Common myeloid progenitor, CD34-positive (primary cell): ENCODE results near the gene DRAXIN.
A peak's percentile ranks its signal among the peaks of the same experiment; 100 is the strongest.

Experiments used
- CTCF ChIA-PET: fragments of 350-600 bp; sonication (Branson Sonifier 250); formaldehyde crosslinking; loops from one replicate; lab custom pipeline; 2021; ENCODE audit warnings: antibody characterized with exemption; lab: Charles Lee
- POLR2A ChIA-PET: fragments of 350-600 bp; sonication (Branson Sonifier 250); formaldehyde crosslinking; loops from one replicate; lab custom pipeline; 2021; ENCODE audit warnings: antibody characterized with exemption; lab: Charles Lee
- DNase-seq, 3 donors: peaks; one replicate each; pipeline versions ENCODE4 v3.0.0 to v3.0.0-alpha.2; 2013
- H3K27ac ChIP-seq, 2 experiments: 1 replicate in 1 of 2; 2 replicates in 1 of 2; pipeline ENCODE4 v1.7.0; 2013; ENCODE audit warnings: inconsistent platforms in 2 of 2, low read length in 2 of 2, mild to moderate bottlenecking in 2 of 2, low read depth in 1 of 2, moderate library complexity in 1 of 2; ENCODE audit not compliant: severe bottlenecking in 2 of 2, insufficient read depth in 1 of 2, poor library complexity in 1 of 2
- H3K27me3 ChIP-seq, 5 experiments: replicated peaks in 2 of 5; 1 replicate in 3 of 5; 2 replicates in 2 of 5; pipeline versions ENCODE4 v1.6.1 to v1.7.0; 2013; ENCODE audit warnings: low read length in 4 of 5, mild to moderate bottlenecking in 2 of 5, moderate library complexity in 2 of 5, inconsistent platforms in 1 of 5; ENCODE audit not compliant: insufficient read depth in 5 of 5, control insufficient read depth in 4 of 5
- H3K36me3 ChIP-seq, 4 experiments: 1 replicate in 2 of 4; 2 replicates in 2 of 4; pipeline versions ENCODE4 v1.6.1 to v1.7.0; 2013; ENCODE audit warnings: low read length in 3 of 4, control low read depth in 1 of 4, mild to moderate bottlenecking in 1 of 4; ENCODE audit not compliant: control insufficient read depth in 4 of 4, insufficient read depth in 4 of 4
- H3K4me1 ChIP-seq, 4 experiments: 1 replicate in 3 of 4; 2 replicates in 1 of 4; pipeline versions ENCODE4 v1.6.1 to v1.7.1; 2013; ENCODE audit warnings: low read length in 3 of 4, mild to moderate bottlenecking in 3 of 4, control low read depth in 1 of 4, inconsistent platforms in 1 of 4, moderate library complexity in 1 of 4; ENCODE audit not compliant: control insufficient read depth in 4 of 4, insufficient read depth in 4 of 4; ENCODE audit errors: control extremely low read depth in 1 of 4
- H3K4me3 ChIP-seq, 7 experiments: 1 replicate in 4 of 7; 2 replicates in 3 of 7; pipeline versions ENCODE4 v1.5.1 to v1.7.0; 2013; ENCODE audit warnings: mild to moderate bottlenecking in 7 of 7, low read length in 6 of 7, moderate library complexity in 6 of 7, inconsistent platforms in 2 of 7, low read depth in 2 of 7, control low read depth in 1 of 7; ENCODE audit not compliant: insufficient read depth in 4 of 7, control insufficient read depth in 1 of 7; ENCODE audit errors: extremely low read depth in 1 of 7
- H3K9me3 ChIP-seq, 5 experiments: 1 replicate in 4 of 5; 2 replicates in 1 of 5; pipeline versions ENCODE4 v1.6.1 to v1.7.1; 2013; ENCODE audit warnings: low read length in 4 of 5, mild to moderate bottlenecking in 2 of 5, inconsistent platforms in 1 of 5, low read depth in 1 of 5, moderate library complexity in 1 of 5; ENCODE audit not compliant: control insufficient read depth in 4 of 5, insufficient read depth in 2 of 5; ENCODE audit errors: control extremely low read depth in 1 of 5
- WGBS: methylation state at CpG from one replicate; pipeline ENCODE4 v1.1.5; 2013; ENCODE audit not compliant: insufficient coverage; 5-methylcytosine and 5-hydroxymethylcytosine counted together

DRAXIN gene

DNA sequence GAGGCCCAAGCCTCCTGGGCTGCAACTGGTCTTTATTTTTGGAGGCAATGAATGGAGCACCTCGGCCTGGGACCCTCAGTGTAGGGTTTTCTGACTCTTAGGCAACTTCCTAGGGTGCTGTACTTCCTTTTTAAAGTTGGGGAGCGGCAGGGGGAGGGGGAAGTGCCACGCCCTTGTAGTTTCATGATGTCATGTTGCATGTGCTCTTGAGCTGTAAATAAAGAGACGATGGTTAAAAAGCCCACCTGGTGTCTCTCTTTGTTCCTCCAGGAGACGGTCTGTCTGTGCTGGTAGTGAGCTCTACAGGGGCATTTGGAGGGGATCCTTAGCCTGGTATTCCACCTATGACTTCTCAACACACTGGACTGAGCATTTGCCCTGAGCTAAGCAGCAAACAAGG lies 34.1 kb downstream of the DRAXIN start:
- DNase-seq, result no peak
- ChIA-PET POLR2A (no interaction called here), CTCF (interaction anchor here (0.8 to 1.3 kb wide), 4 partner anchors 10 to 64 kb away, joined by 3 to 6 read pairs (median 4); partner anchors contain the start of gene AGTRAP)
- Histone ChIP-seq H3K4me3 (no peak overlapping the region), H3K9me3 (no peaks in the 10 kb centered on the region), H3K27me3 (no peaks in the 10 kb centered on the region), H3K27ac (no peak overlapping the region), H3K36me3 (no peaks in the 10 kb centered on the region), H3K4me1 (peaks cover 6 to 49% (median 20%) of the 10 kb centered on the region in 4 experiments)
- WGBS, result 100% methylated on average over 3 of the region's 5 CpGs

DNA sequence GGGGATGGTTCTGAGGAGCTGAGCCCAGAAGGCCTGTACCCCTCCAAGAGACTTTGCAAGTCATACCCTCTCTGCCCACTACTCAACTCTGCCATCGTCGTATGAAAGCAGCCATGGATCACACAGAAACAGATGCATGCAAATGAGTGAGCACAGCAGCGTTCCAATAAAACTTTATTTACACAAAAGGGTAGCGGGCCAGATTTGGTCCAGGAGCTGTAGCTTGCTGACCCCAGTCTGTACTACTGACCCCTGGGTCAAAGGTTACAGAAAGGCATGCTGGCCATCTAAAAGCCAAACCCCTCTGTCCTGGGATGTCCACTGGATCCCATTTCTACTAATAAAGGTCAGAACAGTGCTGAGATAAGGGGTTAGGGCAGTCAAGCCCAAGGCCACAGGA lies 35.6 kb downstream of the DRAXIN start:
- H3K27me3 ChIP-seq, result no peaks in the 10 kb centered on the region
- no peak for DNase-seq
- H3K4me1 ChIP-seq, result peaks cover 12 to 64% (median 35%) of the 10 kb centered on the region in 4 experiments
- ChIA-PET POLR2A (no interaction called here), CTCF (interaction anchor here (0.8 to 1.2 kb wide), 2 partner anchors 17 to 77 kb away, joined by 3 read pairs; no protein-coding TSS in a partner anchor)
- H3K36me3 ChIP-seq, result no peaks in the 10 kb centered on the region
- WGBS, result 94% methylated on average over 2 of the region's 4 CpGs
- no peak overlapping the region for H3K27ac ChIP-seq
- H3K4me3 ChIP-seq, result no peak overlapping the region
- H3K9me3 ChIP-seq, result no peaks in the 10 kb centered on the region

- H3K4me1 ChIP-seq, result peaks cover 12 to 70% (median 41%) of the 10 kb centered on the region in 4 experiments
- 100% methylated on average over 4 of the region's 4 CpGs for WGBS
- CTCF ChIA-PET, result interaction anchor here (1.2 kb wide), 1 partner anchor 8 kb away, joined by 5 read pairs; no protein-coding TSS in a partner anchor
- H3K9me3 ChIP-seq, result no peaks in the 10 kb centered on the region
- POLR2A ChIA-PET, result no interaction called here
- no peak for DNase-seq
- H3K4me3 ChIP-seq, result no peak overlapping the region
- H3K27ac ChIP-seq, result no peak overlapping the region
- no peaks in the 10 kb centered on the region for H3K27me3 ChIP-seq
- H3K36me3 ChIP-seq, result no peaks in the 10 kb centered on the region
Observed at GRCh38 chr1:11728126-11728806, 36.8 kb downstream of the DRAXIN start.

DNA sequence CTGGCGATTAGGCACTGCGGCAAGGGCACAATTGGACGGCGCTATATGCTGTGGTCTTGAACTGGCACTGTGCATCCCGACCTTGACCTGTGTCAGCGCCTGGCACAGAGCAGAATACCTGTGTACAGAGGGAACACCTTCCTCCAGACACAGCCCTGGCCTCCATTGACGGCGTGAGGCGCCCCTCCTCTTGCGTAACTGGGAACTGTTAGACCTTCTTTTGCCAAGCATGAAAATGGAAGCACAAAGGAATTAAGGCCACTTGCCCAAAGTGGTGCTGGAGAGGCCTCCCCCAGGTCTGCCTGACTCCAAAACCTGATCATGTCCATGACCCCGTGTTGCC lies 37.6 kb downstream of the DRAXIN start:
- no peak overlapping the region for H3K27ac ChIP-seq
- H3K4me1 ChIP-seq, result peaks cover 12 to 68% (median 41%) of the 10 kb centered on the region in 4 experiments
- no peaks in the 10 kb centered on the region for H3K9me3 ChIP-seq
- no peak for DNase-seq
- H3K36me3 ChIP-seq, result no peaks in the 10 kb centered on the region
- H3K27me3 ChIP-seq, result no peaks in the 10 kb centered on the region
- WGBS, result 95% methylated on average over 10 of the region's 11 CpGs
- CTCF ChIA-PET, result interaction anchor here (1.2 kb wide), 1 partner anchor 9 kb away, joined by 5 read pairs; no protein-coding TSS in a partner anchor
- POLR2A ChIA-PET, result interaction anchor here (0.6 kb wide), 1 partner anchor 447 kb away, joined by 3 read pairs; no protein-coding TSS in a partner anchor
- H3K4me3 ChIP-seq, result no peak overlapping the region

DNA sequence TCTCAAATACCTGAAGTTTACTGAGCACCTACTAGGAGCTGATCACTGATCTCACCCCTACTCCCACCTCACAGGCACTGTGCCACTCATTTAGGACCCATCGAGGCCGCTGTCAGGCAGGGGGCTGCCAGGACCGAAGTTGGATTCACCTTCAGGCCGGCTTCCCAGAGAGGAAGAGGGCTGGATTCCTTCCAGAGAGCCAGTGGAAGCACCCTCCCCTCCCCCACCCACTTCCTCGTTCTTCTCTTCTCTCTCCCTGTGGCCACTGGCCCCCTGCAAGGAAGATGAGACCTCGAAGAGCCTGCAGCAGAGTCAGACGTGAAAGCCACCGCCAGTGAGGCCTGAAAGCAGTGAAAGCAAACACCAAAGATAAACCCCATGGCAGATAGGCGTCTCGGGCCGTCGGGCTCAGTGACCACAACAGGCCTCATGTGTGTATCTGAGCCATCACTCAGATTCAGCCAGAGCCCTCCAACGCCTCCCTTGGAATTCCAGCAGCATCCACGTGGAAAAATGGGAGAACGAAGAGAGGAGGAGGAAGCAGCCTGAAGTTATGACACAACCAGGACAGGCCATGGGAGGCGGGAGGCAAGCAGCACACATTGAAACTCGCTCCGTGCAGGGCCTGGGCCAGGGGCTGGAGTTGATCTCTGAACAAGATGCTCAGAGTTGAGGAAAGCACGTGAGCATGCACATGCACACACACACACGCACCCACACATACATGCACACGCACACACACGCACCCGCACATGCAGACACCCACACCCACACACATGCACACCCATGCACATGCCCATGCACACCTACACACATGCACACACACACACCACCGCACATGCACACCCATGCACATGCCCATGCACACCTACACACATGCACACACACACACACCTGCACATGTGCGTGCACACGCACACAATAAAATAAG lies 38.3 kb downstream of the DRAXIN start:
- WGBS, result 29% methylated on average over 19 of the region's 26 CpGs
- H3K27ac ChIP-seq, result no peak overlapping the region
- H3K4me1 ChIP-seq, result peaks cover 12 to 61% (median 41%) of the 10 kb centered on the region in 4 experiments
- DNase-seq, result peak in 2 of 3 donors; percentile 25 to 28
- ChIA-PET POLR2A (interaction anchor here (0.6 kb wide), 1 partner anchor 447 kb away, joined by 3 read pairs; no protein-coding TSS in a partner anchor), CTCF (interaction anchor here (0.6 to 1.7 kb wide), 5 partner anchors 9 to 34 kb away, joined by 3 to 5 read pairs (median 4); no protein-coding TSS in a partner anchor)
- H3K27me3 ChIP-seq, result no peaks in the 10 kb centered on the region
- peak overlapping the region in 3 of 7 experiments; percentile 17 to 58 (median 22) for H3K4me3 ChIP-seq
- no peaks in the 10 kb centered on the region for H3K36me3 ChIP-seq
- no peaks in the 10 kb centered on the region for H3K9me3 ChIP-seq

DNA sequence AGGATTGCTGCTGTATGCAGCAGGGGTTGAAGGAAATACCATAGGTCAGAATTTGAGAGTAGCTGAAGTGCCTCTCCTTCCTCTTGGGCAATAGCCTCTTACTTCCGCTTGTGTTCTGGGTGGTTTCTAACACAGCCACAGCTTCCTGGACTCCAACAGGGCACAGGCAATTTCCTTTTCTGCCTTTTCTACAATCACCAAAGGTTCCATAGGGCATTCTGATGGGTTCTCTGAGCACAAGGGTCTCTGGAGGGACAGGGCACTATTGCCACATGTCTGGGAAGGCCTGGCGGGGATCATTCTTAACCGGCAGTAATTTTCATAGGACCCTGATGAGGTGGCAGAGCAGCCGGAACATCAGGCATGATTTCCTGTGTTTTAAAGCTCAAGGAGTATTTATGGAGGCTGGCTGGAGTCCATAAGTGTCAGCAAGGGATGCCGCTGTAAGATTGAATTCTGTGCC lies 39.0 kb downstream of the DRAXIN start:
- peak overlapping the region in 5 of 7 experiments; percentile 14 to 58 (median 52) for H3K4me3 ChIP-seq
- no peaks in the 10 kb centered on the region for H3K36me3 ChIP-seq

More for the DNA sequence above, 39.0 kb downstream of the DRAXIN start:
- Histone ChIP-seq H3K27ac (no peak overlapping the region), H3K4me1 (peaks cover 12 to 57% (median 40%) of the 10 kb centered on the region in 4 experiments), H3K27me3 (no peaks in the 10 kb centered on the region), H3K9me3 (no peaks in the 10 kb centered on the region)
- POLR2A ChIA-PET, result no interaction called here
- DNase-seq, result peak; percentile 81 to 93 (median 90)
- 2% methylated on average over 5 of the region's 5 CpGs for WGBS
- CTCF ChIA-PET, result interaction anchor here (0.6 to 1.7 kb wide), 4 partner anchors 10 to 35 kb away, joined by 3 to 5 read pairs (median 4); no protein-coding TSS in a partner anchor
